ENCODE results near the gene ARPC2.

The ARPC2 gene

DNA sequence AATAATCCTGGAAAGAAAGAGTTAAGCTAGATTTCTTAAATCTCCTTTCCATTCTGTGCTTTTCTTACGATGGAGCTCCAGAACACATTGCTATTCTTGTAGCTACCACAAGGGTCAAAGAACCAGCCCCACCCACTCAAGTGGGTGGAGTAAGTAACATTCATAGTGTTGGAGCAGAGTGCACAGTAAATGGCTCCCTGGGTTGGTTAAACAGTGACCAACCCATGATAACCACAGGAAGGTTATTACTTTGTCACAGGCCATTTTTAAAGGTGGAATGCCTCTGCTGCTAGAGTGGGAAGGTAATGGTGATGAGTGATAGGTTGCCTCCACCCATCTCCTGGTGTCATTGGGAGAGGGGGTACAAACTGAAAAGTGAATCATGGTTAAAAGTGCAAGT lies 13.9 kb downstream of the ARPC2 start:
- TF ChIP-seq, protein P1, sequence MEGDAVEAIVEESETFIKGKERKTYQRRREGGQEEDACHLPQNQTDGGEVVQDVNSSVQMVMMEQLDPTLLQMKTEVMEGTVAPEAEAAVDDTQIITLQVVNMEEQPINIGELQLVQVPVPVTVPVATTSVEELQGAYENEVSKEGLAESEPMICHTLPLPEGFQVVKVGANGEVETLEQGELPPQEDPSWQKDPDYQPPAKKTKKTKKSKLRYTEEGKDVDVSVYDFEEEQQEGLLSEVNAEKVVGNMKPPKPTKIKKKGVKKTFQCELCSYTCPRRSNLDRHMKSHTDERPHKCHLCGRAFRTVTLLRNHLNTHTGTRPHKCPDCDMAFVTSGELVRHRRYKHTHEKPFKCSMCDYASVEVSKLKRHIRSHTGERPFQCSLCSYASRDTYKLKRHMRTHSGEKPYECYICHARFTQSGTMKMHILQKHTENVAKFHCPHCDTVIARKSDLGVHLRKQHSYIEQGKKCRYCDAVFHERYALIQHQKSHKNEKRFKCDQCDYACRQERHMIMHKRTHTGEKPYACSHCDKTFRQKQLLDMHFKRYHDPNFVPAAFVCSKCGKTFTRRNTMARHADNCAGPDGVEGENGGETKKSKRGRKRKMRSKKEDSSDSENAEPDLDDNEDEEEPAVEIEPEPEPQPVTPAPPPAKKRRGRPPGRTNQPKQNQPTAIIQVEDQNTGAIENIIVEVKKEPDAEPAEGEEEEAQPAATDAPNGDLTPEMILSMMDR (IDR thresholded peaks at IDR 0.05) = no peak

DNA sequence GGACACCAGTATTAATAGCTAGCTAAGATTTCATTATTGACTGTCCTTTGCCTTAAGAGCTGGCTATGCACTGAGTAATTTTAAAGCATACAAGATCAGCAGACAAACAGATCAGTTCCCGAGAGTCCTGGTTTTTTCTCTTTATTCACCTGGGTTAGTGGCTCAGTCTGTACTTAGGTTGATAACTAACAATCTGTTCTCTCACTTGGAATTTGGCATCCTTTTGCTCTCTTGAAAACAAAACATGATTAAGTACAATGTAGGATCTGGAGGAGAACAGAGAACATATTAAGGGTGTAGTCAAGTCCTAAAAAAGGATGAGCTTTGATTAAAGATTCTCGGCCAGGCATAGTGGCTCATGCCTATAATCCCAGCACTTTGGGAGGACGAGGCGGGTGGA lies 16.6 kb downstream of the ARPC2 start:
- TF ChIP-seq, protein P1 (IDR thresholded peaks at IDR 0.05) = no peak

GRCh38 chr2:218234521-218234920 lies 17.5 kb downstream of the ARPC2 start:
- TF ChIP-seq, protein P1 (IDR thresholded peaks at IDR 0.05) = no peak

DNA sequence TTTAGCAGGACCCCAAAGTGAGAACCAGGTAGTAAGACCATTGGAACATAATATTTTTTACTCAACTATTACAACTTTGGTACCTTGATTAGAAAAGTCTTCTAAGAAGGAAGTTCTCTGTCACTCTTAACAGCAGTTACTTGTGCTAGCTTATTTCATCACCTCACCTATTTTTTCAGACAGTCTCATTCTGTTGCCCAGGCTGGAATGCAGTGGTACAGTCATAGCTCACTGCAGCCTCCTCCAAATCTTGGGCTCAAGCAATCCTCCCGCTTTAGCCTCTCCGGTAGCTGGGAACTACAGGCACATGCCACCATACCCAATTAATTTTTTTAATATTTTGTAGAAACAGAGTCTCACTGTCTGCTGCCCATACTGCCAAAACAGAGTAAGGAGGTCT lies 18.0 kb downstream of the ARPC2 start:
- TF ChIP-seq, protein P1 (IDR thresholded peaks at IDR 0.05) = no peak

- TF ChIP-seq, protein P1 (IDR thresholded peaks at IDR 0.05) = no peak
These were observed 19.8 kb downstream of the ARPC2 start for GRCh38 chr2:218236829-218237228.

GRCh38 chr2:218238887-218239286 lies 21.9 kb downstream of the ARPC2 start:
- TF ChIP-seq, protein P1 (IDR thresholded peaks at IDR 0.05) = no peak

DNA sequence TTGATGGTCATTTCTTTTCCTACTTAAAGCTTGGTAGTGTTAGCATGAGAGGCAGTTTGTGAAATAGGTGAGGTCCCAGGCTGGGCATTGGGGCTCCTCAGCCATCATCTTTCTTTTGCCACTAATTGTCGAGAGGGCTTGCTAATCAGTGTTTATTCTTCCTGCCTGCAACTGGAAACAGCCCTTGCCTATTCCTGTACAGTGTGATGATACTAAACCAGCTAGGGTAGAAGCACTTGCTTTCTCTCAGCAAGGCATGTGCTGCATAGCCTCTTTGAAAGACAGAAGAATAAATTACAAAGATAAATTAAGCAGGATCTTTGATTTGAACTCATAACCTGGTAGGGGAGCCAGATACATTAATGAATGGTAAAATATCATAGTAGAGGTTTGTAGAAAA lies 27.2 kb downstream of the ARPC2 start:
- TF ChIP-seq, protein P1 (IDR thresholded peaks at IDR 0.05) = no peak

GRCh38 chr2:218244665-218245064 lies 27.7 kb downstream of the ARPC2 start:
- TF ChIP-seq, protein P1 (IDR thresholded peaks at IDR 0.05) = no peak
